HEK293 (cell line): ENCODE measurements around the gene NUDT4.
A peak's percentile ranks its signal among the peaks of the same experiment; 100 is the strongest.

Experiments used
- BCL11B ChIP-seq: fragments of 450-650 bp; formaldehyde crosslinking; IDR thresholded peaks from 2 replicates; pipeline ENCODE4 v1.5.1; 2016; ENCODE audit warnings: low read depth, missing biosample characterization, missing genetic modification characterization
- GLI2 ChIP-seq: fragments of 450-650 bp; formaldehyde crosslinking; IDR thresholded peaks from 2 replicates; pipeline ENCODE4; 2017; ENCODE audit warnings: missing biosample characterization, missing genetic modification characterization, low read depth, borderline replicate concordance
- KLF1 ChIP-seq: fragments of 450-650 bp; formaldehyde crosslinking; IDR thresholded peaks from 2 replicates; pipeline ENCODE4 v1.5.1; 2016; ENCODE audit warnings: missing biosample characterization, missing genetic modification characterization
- KLF9 ChIP-seq: fragments of 450-650 bp; formaldehyde crosslinking; IDR thresholded peaks from 2 replicates; pipeline ENCODE4 v1.5.1; 2016; ENCODE audit warnings: missing biosample characterization, missing genetic modification characterization, low read depth
- OVOL3 ChIP-seq: fragments of 450-650 bp; formaldehyde crosslinking; IDR thresholded peaks from 2 replicates; pipeline ENCODE4 v1.5.1; 2016; ENCODE audit warnings: missing biosample characterization, missing genetic modification characterization
- SP7 ChIP-seq: fragments of 450-650 bp; formaldehyde crosslinking; IDR thresholded peaks from 2 replicates; pipeline ENCODE4 v1.5.1; 2016; ENCODE audit warnings: missing biosample characterization, missing genetic modification characterization
- TRIM28 ChIP-seq: IDR thresholded peaks from 2 replicates; pipeline ENCODE4 v1.6.1; 2011; ENCODE audit warnings: low read length, control low read depth, borderline replicate concordance
- ZBTB11 ChIP-seq: fragments of 450-650 bp; formaldehyde crosslinking; conservative IDR thresholded peaks from 2 replicates; pipeline ENCODE4 v1.5.1; 2016; ENCODE audit warnings: low read depth, missing biosample characterization, missing genetic modification characterization
- ZFP41 ChIP-seq: fragments of 450-650 bp; formaldehyde crosslinking; IDR thresholded peaks from 2 replicates; pipeline ENCODE4 v1.5.1; 2016; ENCODE audit warnings: missing biosample characterization, missing genetic modification characterization, borderline replicate concordance
- ZIC2 ChIP-seq: fragments of 450-650 bp; formaldehyde crosslinking; IDR thresholded peaks from 2 replicates; pipeline ENCODE4 v1.5.1; 2016; ENCODE audit warnings: missing biosample characterization, missing genetic modification characterization
- ZNF10 ChIP-seq: fragments of 450-650 bp; formaldehyde crosslinking; IDR thresholded peaks from 2 replicates; pipeline ENCODE4 v1.5.1; 2017; ENCODE audit warnings: missing biosample characterization, missing genetic modification characterization
- ZNF146 ChIP-seq: fragments of 450-650 bp; formaldehyde crosslinking; IDR thresholded peaks from 2 replicates; pipeline ENCODE4 v1.5.1; 2016; ENCODE audit warnings: missing biosample characterization, missing genetic modification characterization
- ZNF169 ChIP-seq: fragments of 450-650 bp; formaldehyde crosslinking; IDR thresholded peaks from 2 replicates; pipeline ENCODE4 v1.5.1; 2016; ENCODE audit warnings: missing biosample characterization, missing genetic modification characterization
- ZNF214 ChIP-seq: fragments of 450-650 bp; formaldehyde crosslinking; IDR thresholded peaks from 2 replicates; pipeline ENCODE4 v1.5.1; 2017; ENCODE audit warnings: missing biosample characterization, mild to moderate bottlenecking, missing genetic modification characterization, borderline replicate concordance
- ZNF23 ChIP-seq: fragments of 450-650 bp; formaldehyde crosslinking; IDR thresholded peaks from 2 replicates; pipeline ENCODE4 v1.5.1; 2016; ENCODE audit warnings: missing biosample characterization, missing genetic modification characterization, borderline replicate concordance
- ZNF350 ChIP-seq: fragments of 450-650 bp; formaldehyde crosslinking; IDR thresholded peaks from 2 replicates; pipeline ENCODE4 v1.5.0; 2017; ENCODE audit warnings: missing biosample characterization, mild to moderate bottlenecking, missing genetic modification characterization
- ZNF561 ChIP-seq: fragments of 450-650 bp; IDR thresholded peaks from 2 replicates; pipeline ENCODE4 v1.5.1; 2018; ENCODE audit warnings: missing biosample characterization, missing genetic modification characterization, borderline replicate concordance
- ZNF600 ChIP-seq: fragments of 450-650 bp; formaldehyde crosslinking; IDR thresholded peaks from 2 replicates; pipeline ENCODE4 v1.5.1; 2016; ENCODE audit warnings: missing biosample characterization, missing genetic modification characterization
- ZNF621 ChIP-seq: fragments of 450-650 bp; formaldehyde crosslinking; IDR thresholded peaks from 2 replicates; pipeline ENCODE4 v1.5.1; 2017; ENCODE audit warnings: missing biosample characterization, missing genetic modification characterization
- ZNF707 ChIP-seq: fragments of 450-650 bp; formaldehyde crosslinking; IDR thresholded peaks from 2 replicates; pipeline ENCODE4 v1.5.1; 2016; ENCODE audit warnings: missing biosample characterization, missing genetic modification characterization
- ZNF843 ChIP-seq: fragments of 450-650 bp; formaldehyde crosslinking; IDR thresholded peaks from 2 replicates; pipeline ENCODE4 v1.5.1; 2016; ENCODE audit warnings: missing biosample characterization, missing genetic modification characterization
- ZSCAN4 ChIP-seq: fragments of 450-650 bp; formaldehyde crosslinking; IDR thresholded peaks from 2 replicates; pipeline ENCODE4 v1.5.1; 2017; ENCODE audit warnings: missing biosample characterization, missing genetic modification characterization
- TF ChIP-seq, protein P1 (sequence below): fragments of 450-650 bp; formaldehyde crosslinking; IDR thresholded peaks from 2 replicates; pipeline ENCODE4 v1.5.1; 2016; ENCODE audit warnings: missing biosample characterization, missing genetic modification characterization
- TF ChIP-seq, protein P2 (sequence below): fragments of 450-650 bp; IDR thresholded peaks from 2 replicates; pipeline ENCODE4 v1.5.1; 2018; ENCODE audit warnings: missing biosample characterization, missing genetic modification characterization
- TF ChIP-seq, protein P3 (sequence below): fragments of 450-650 bp; formaldehyde crosslinking; IDR thresholded peaks from 2 replicates; pipeline ENCODE4 v1.5.1; 2016; ENCODE audit warnings: missing biosample characterization, missing genetic modification characterization
- TF ChIP-seq, protein P4 (sequence below): fragments of 450-650 bp; formaldehyde crosslinking; IDR thresholded peaks from 2 replicates; pipeline ENCODE4 v1.5.1; 2017; ENCODE audit warnings: missing biosample characterization, missing genetic modification characterization

The NUDT4 gene

GRCh38 chr12:93441617-93442410 lies 64.1 kb downstream of the NUDT4 start, which contains the start of gene UBE2N (continued):
- TF ChIP-seq ZNF169: no peak
- TF ChIP-seq, protein P1, sequence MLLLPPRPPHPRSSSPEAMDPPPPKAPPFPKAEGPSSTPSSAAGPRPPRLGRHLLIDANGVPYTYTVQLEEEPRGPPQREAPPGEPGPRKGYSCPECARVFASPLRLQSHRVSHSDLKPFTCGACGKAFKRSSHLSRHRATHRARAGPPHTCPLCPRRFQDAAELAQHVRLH (tag by site-specific recombination): no peak
- peak; percentile 72 for TF ChIP-seq ZNF600 (tag by site-specific recombination)
- no peak for TF ChIP-seq ZFP41 (tag by site-specific recombination)
- no peak for TF ChIP-seq ZNF350 (tag by site-specific recombination)
- TF ChIP-seq, protein P2, sequence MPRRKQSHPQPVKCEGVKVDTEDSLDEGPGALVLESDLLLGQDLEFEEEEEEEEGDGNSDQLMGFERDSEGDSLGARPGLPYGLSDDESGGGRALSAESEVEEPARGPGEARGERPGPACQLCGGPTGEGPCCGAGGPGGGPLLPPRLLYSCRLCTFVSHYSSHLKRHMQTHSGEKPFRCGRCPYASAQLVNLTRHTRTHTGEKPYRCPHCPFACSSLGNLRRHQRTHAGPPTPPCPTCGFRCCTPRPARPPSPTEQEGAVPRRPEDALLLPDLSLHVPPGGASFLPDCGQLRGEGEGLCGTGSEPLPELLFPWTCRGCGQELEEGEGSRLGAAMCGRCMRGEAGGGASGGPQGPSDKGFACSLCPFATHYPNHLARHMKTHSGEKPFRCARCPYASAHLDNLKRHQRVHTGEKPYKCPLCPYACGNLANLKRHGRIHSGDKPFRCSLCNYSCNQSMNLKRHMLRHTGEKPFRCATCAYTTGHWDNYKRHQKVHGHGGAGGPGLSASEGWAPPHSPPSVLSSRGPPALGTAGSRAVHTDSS (tag by site-specific recombination): no peak
- no peak for TF ChIP-seq ZNF10 (tag by site-specific recombination)
- no peak for TF ChIP-seq ZNF23 (tag by site-specific recombination)
- TF ChIP-seq ZNF707 (tag by site-specific recombination): no peak
- peak; percentile 65; the same call in 1 of the 2 replicates for TF ChIP-seq SP7
- peak; percentile 66 for TF ChIP-seq KLF9
- no peak for TF ChIP-seq BCL11B (tag by site-specific recombination)
- no peak for TF ChIP-seq GLI2 (tag by site-specific recombination)
- TF ChIP-seq OVOL3 (tag by site-specific recombination): no peak
- no peak for TF ChIP-seq TRIM28
- TF ChIP-seq ZNF214 (tag by site-specific recombination): no peak
- TF ChIP-seq, protein P3, sequence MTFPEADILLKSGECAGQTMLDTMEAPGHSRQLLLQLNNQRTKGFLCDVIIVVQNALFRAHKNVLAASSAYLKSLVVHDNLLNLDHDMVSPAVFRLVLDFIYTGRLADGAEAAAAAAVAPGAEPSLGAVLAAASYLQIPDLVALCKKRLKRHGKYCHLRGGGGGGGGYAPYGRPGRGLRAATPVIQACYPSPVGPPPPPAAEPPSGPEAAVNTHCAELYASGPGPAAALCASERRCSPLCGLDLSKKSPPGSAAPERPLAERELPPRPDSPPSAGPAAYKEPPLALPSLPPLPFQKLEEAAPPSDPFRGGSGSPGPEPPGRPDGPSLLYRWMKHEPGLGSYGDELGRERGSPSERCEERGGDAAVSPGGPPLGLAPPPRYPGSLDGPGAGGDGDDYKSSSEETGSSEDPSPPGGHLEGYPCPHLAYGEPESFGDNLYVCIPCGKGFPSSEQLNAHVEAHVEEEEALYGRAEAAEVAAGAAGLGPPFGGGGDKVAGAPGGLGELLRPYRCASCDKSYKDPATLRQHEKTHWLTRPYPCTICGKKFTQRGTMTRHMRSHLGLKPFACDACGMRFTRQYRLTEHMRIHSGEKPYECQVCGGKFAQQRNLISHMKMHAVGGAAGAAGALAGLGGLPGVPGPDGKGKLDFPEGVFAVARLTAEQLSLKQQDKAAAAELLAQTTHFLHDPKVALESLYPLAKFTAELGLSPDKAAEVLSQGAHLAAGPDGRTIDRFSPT: peak; percentile 87
- peak; percentile 48; the same call in 1 of the 2 replicates for TF ChIP-seq ZNF843 (tag by site-specific recombination)
- no peak for TF ChIP-seq ZNF621 (tag by site-specific recombination)
- no peak for TF ChIP-seq ZNF146
- no peak for TF ChIP-seq ZNF561 (tag by site-specific recombination)
- no peak for TF ChIP-seq ZSCAN4 (tag by site-specific recombination)
- TF ChIP-seq KLF1: peak; percentile 49; the same call in 1 of the 2 replicates
- TF ChIP-seq ZIC2 (tag by site-specific recombination): no peak
- TF ChIP-seq ZBTB11: peak; percentile 94
- TF ChIP-seq, protein P4, sequence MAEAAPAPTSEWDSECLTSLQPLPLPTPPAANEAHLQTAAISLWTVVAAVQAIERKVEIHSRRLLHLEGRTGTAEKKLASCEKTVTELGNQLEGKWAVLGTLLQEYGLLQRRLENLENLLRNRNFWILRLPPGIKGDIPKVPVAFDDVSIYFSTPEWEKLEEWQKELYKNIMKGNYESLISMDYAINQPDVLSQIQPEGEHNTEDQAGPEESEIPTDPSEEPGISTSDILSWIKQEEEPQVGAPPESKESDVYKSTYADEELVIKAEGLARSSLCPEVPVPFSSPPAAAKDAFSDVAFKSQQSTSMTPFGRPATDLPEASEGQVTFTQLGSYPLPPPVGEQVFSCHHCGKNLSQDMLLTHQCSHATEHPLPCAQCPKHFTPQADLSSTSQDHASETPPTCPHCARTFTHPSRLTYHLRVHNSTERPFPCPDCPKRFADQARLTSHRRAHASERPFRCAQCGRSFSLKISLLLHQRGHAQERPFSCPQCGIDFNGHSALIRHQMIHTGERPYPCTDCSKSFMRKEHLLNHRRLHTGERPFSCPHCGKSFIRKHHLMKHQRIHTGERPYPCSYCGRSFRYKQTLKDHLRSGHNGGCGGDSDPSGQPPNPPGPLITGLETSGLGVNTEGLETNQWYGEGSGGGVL (tag by site-specific recombination): no peak
